CD14-positive monocyte (primary cell): ENCODE measurements around the gene PRKN. TPM values are rescaled to one million over a fixed set of nuclear protein-coding genes. Genes with fewer than 3 reads are reported as not detected.

Experiments
- DNase-seq, 3 donors: peaks; one replicate each; pipeline ENCODE4 v3.0.0-alpha.2; 2011 to 2022
- H2AFZ ChIP-seq: 2 replicates; pipeline ENCODE4 v1.6.0; 2012; ENCODE audit warnings: mild to moderate bottlenecking, low read depth, low read length, inconsistent platforms; ENCODE audit not compliant: insufficient read depth, poor library complexity, severe bottlenecking
- H3K27ac ChIP-seq, 2 donors: 1 replicate in 1 of 2; 2 replicates in 1 of 2; pipeline ENCODE4 v1.5.1; 2012 to 2013; ENCODE audit warnings: low read length in 2 of 2, control low read depth in 1 of 2, inconsistent platforms in 1 of 2, low read depth in 1 of 2, mild to moderate bottlenecking in 1 of 2
- H3K27me3 ChIP-seq, 2 donors: one replicate each; pipeline versions ENCODE4 v1.6.0 to v1.6.1; 2011 to 2013; ENCODE audit warnings: low read length in 2 of 2; ENCODE audit not compliant: control insufficient read depth in 2 of 2, insufficient read depth in 2 of 2
- H3K36me3 ChIP-seq, 2 donors: replicated peaks in 1 of 2; 1 replicate in 1 of 2; 2 replicates in 1 of 2; pipeline versions ENCODE4 v1.5.1 to v1.6.1; 2012 to 2013; ENCODE audit warnings: low read length in 2 of 2, control low read depth in 1 of 2, inconsistent platforms in 1 of 2, mild to moderate bottlenecking in 1 of 2; ENCODE audit not compliant: insufficient read depth in 2 of 2, control insufficient read depth in 1 of 2
- H3K4me1 ChIP-seq, 2 donors: 1 replicate in 1 of 2; 2 replicates in 1 of 2; pipeline versions ENCODE4 v1.5.1 to v1.6.1; 2012 to 2013; ENCODE audit warnings: low read length in 2 of 2, control low read depth in 1 of 2, inconsistent platforms in 1 of 2, mild to moderate bottlenecking in 1 of 2, moderate library complexity in 1 of 2; ENCODE audit not compliant: insufficient read depth in 2 of 2, control insufficient read depth in 1 of 2
- H3K4me2 ChIP-seq: replicated peaks from 2 replicates; pipeline ENCODE3; 2012; ENCODE audit warnings: low read length, moderate library complexity, mild to moderate bottlenecking; ENCODE audit not compliant: poor library complexity, severe bottlenecking; ENCODE audit errors: extremely low read depth
- H3K4me3 ChIP-seq, 3 experiments: fragments of 200-600 bp in 1 of 3; sonication (generic) in 1 of 3; replicated peaks in 1 of 3; 1 replicate in 2 of 3; 2 replicates in 1 of 3; pipeline ENCODE4 v1.5.1; 2011 to 2013; ENCODE audit warnings: low read length in 3 of 3, mild to moderate bottlenecking in 3 of 3, control low read depth in 2 of 3, low read depth in 2 of 3, inconsistent platforms in 1 of 3, moderate library complexity in 1 of 3
- H3K79me2 ChIP-seq: 2 replicates; pipeline ENCODE4 v1.6.0; 2012; ENCODE audit warnings: mild to moderate bottlenecking, control low read depth, inconsistent platforms, low read length, moderate library complexity; ENCODE audit not compliant: insufficient read depth
- H3K9ac ChIP-seq: 2 replicates; pipeline ENCODE4 v1.6.0; 2017; ENCODE audit warnings: low read length, mild to moderate bottlenecking; ENCODE audit not compliant: insufficient read depth, poor library complexity, severe bottlenecking
- H3K9me3 ChIP-seq, 2 donors: replicated peaks in 1 of 2; 1 replicate in 1 of 2; 2 replicates in 1 of 2; pipeline versions ENCODE4 v1.5.1 to v1.6.1; 2012 to 2013; ENCODE audit warnings: low read length in 2 of 2, control low read depth in 1 of 2; ENCODE audit not compliant: control insufficient read depth in 1 of 2, insufficient read depth in 1 of 2
- H4K20me1 ChIP-seq: 2 replicates; pipeline ENCODE4 v1.6.0; 2012; ENCODE audit warnings: mild to moderate bottlenecking, low read length, control low read depth, moderate library complexity; ENCODE audit not compliant: insufficient read depth
- H3K27ac Mint-ChIP-seq, 7 donors: one replicate each; pipeline ENCODE4 v1.8.0; 2020; ENCODE audit warnings: mild to moderate bottlenecking in 7 of 7, mixed read lengths in 7 of 7, moderate library complexity in 6 of 7, inconsistent platforms in 2 of 7
- H3K27me3 Mint-ChIP-seq, 3 donors: one replicate each; pipeline ENCODE4 v1.8.0; 2021 to 2022; ENCODE audit warnings: low read depth in 3 of 3, mild to moderate bottlenecking in 3 of 3, mixed read lengths in 3 of 3, moderate library complexity in 3 of 3, inconsistent platforms in 1 of 3
- H3K36me3 Mint-ChIP-seq, 2 donors: one replicate each; pipeline ENCODE4 v1.8.0; 2020; ENCODE audit warnings: mixed read lengths in 2 of 2, inconsistent platforms in 1 of 2, mild to moderate bottlenecking in 1 of 2
- H3K4me1 Mint-ChIP-seq: one replicate; pipeline ENCODE4 v1.8.0; 2020; ENCODE audit warnings: mild to moderate bottlenecking, mixed read lengths
- H3K4me3 Mint-ChIP-seq, 2 donors: one replicate each; pipeline ENCODE4 v1.8.0; 2020; ENCODE audit warnings: mild to moderate bottlenecking in 2 of 2, mixed read lengths in 2 of 2, moderate library complexity in 1 of 2
- H3K9me3 Mint-ChIP-seq, 7 donors: one replicate each; pipeline ENCODE4 v1.8.0; 2020 to 2022; ENCODE audit warnings: mixed read lengths in 7 of 7, mild to moderate bottlenecking in 6 of 7, moderate library complexity in 6 of 7, inconsistent platforms in 2 of 7
- CTCF ChIP-seq: fragments of 200-600 bp; IDR thresholded peaks from one replicate; pipeline ENCODE4 v1.8.0; 2022; ENCODE audit warnings: antibody characterized with exemption, mild to moderate bottlenecking
- WGBS: methylation state at CpG from one replicate; pipeline ENCODE4 v1.1.5; 2013; ENCODE audit warnings: missing lambda C conversion rate; ENCODE audit not compliant: insufficient coverage; 5-methylcytosine and 5-hydroxymethylcytosine counted together
- intact Hi-C, 2 donors: fragments of 100-400 bp; cut with micrococcal nuclease; formaldehyde crosslinking; loops; one replicate each; pipeline versions ENCODE4 v1.15.0 to v1.15.1; 2023
- polyA plus RNA-seq, 3 donors: library from polyadenylated mRNA; depleted of rRNA in 1 of 3; unstranded in 2 of 3; stranded (reverse) in 1 of 3; fragments of 300-500 nt in 2 of 3; fragments of >200 nt in 1 of 3; fragmentation: Illumina TruSeq in 2 of 3; gene quantifications; 1 replicate in 2 of 3; 2 replicates in 1 of 3; pipeline ENCODE4 v1.2.3, GENCODE V29; 2012 to 2021

PRKN gene
- polyA plus RNA-seq, 3 donors = 0.19 to 0.21 TPM; not detected in 1

- 35% methylated on average over 4 of the region's 4 CpGs for WGBS
- no peaks in the 10 kb centered on the region for H3K27me3 Mint-ChIP-seq
- intact Hi-C loops = no loop called here
These were observed 5.9 kb upstream of the PRKN start for GRCh38 chr6:162733489-162733888.

GRCh38 chr6:162730502-162730901 lies 2.9 kb upstream of the PRKN start:
- peaks cover 15 to 24% of the 10 kb centered on the region in 2 donors for H3K4me1 ChIP-seq
- Mint-ChIP-seq H3K27me3 (peaks cover 5 to 7% (median 6%) of the 10 kb centered on the region in 3 donors), H3K4me3 (no peak overlapping the region), H3K9me3 (peaks cover 2 to 7% (median 5%) of the 10 kb centered on the region in 7 donors), H3K4me1 (peaks cover 18% of the 10 kb centered on the region), H3K36me3 (no peaks in the 10 kb centered on the region), H3K27ac (no peak overlapping the region)
- H3K4me3 ChIP-seq = no peak overlapping the region
- no peak for DNase-seq
- no peak overlapping the region for H3K27ac ChIP-seq
- no peak overlapping the region for H3K4me2 ChIP-seq
- H4K20me1 ChIP-seq = no peaks in the 10 kb centered on the region
- peaks cover 0 to 3% of the 10 kb centered on the region in 2 donors for H3K9me3 ChIP-seq
- H2AFZ ChIP-seq = no peak overlapping the region
- no peaks in the 10 kb centered on the region for H3K36me3 ChIP-seq
- TF ChIP-seq CTCF = no peak
- no peaks in the 10 kb centered on the region for H3K27me3 ChIP-seq
- H3K79me2 ChIP-seq = no peaks in the 10 kb centered on the region
- intact Hi-C loops = no loop called here
- no CpG with 5 or more reads among the region's 1 CpG for WGBS
- H3K9ac ChIP-seq = no peak overlapping the region

More at GRCh38 chr6:162733489-162733888, 5.9 kb upstream of the PRKN start:
- DNase-seq = peak in 2 of 3 donors; percentile 6 to 11
- Histone ChIP-seq H3K4me3 (no peak overlapping the region), H3K4me1 (peaks cover 6 to 8% of the 10 kb centered on the region in 2 donors), H3K9ac (no peak overlapping the region), H3K79me2 (no peaks in the 10 kb centered on the region), H3K36me3 (no peaks in the 10 kb centered on the region), H4K20me1 (no peaks in the 10 kb centered on the region), H3K9me3 (peaks cover 0 to 3% of the 10 kb centered on the region in 2 donors), H2AFZ (no peak overlapping the region), H3K27ac (no peak overlapping the region), H3K27me3 (no peaks in the 10 kb centered on the region), H3K4me2 (no peak overlapping the region)
- peak overlapping the region in 1 of 2 donors; percentile 47 for H3K4me3 Mint-ChIP-seq
- peaks cover 2 to 7% (median 5%) of the 10 kb centered on the region in 7 donors for H3K9me3 Mint-ChIP-seq
- H3K4me1 Mint-ChIP-seq = peaks cover 7% of the 10 kb centered on the region
- no peak for TF ChIP-seq CTCF
- H3K27ac Mint-ChIP-seq = peak overlapping the region in 2 of 7 donors; percentile 33 to 80
- no peaks in the 10 kb centered on the region for H3K36me3 Mint-ChIP-seq
